Breast epithelium (tissue), 3 donors: Measurements from ENCODE around the gene TMEM182.

Source experiments
- CTCF ChIP-seq, 3 donors: fragments of 450-650 bp; IDR thresholded peaks; one replicate each; pipeline ENCODE4 v1.5.1; 2016 to 2017; ENCODE audit warnings: antibody characterized with exemption in 3 of 3, mild to moderate bottlenecking in 3 of 3, moderate library complexity in 3 of 3
- POLR2A ChIP-seq: fragments of 450-650 bp; IDR thresholded peaks from one replicate; pipeline ENCODE4 v1.6.1; 2016; ENCODE audit warnings: antibody characterized with exemption, mild to moderate bottlenecking, moderate library complexity
- POLR2AphosphoS5 ChIP-seq, 3 donors: sonication (generic); formaldehyde crosslinking; IDR thresholded peaks; one replicate each; pipeline ENCODE4 v1.6.1; 2017; ENCODE audit warnings: antibody characterized with exemption in 3 of 3

GRCh38 chr2:102753563-102754159, 8.2 kb upstream of the TMEM182 start:
- TF ChIP-seq CTCF (IDR thresholded peaks at IDR 0.05): peak in 2 of 3 donors; percentile 46 to 47
- no peak for TF ChIP-seq POLR2AphosphoS5 (IDR thresholded peaks at IDR 0.05)
- no peak for TF ChIP-seq POLR2A
